ENCODE measurements around the gene NOD1.

DNA sequence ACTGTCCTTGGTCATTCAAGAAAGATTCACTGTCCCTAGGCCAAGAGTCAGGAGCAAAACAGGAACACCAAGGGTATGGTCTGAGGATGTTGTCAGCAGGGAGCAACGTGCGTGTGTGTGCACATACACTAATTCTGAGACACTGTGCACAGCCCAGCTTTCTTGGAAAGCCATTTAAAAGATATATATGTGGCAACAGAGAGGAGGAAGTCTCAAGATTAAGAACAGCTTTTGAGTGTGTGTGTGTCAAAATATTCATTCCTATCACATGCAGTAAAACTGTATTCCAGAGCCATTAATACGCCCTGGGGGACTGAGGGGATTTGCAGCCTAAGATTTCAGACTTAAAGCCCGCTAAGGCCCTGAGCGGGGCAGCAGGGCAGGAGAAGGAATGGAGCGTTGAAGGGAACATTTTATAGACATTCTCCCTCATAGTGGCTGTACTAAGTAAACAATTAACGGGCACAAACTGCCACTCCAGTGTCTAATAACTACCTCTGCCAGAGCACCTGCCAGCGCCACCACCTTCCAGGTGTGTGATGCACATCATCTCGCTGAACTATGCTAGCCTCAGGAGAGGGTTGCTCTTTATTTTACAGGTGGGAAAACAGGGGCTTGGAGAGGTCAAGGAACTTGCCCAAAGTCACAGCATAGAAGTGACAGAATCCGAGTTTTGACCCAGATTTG, 2.0 kb downstream of the NOD1 start:
- TF ChIP-seq, protein P1, sequence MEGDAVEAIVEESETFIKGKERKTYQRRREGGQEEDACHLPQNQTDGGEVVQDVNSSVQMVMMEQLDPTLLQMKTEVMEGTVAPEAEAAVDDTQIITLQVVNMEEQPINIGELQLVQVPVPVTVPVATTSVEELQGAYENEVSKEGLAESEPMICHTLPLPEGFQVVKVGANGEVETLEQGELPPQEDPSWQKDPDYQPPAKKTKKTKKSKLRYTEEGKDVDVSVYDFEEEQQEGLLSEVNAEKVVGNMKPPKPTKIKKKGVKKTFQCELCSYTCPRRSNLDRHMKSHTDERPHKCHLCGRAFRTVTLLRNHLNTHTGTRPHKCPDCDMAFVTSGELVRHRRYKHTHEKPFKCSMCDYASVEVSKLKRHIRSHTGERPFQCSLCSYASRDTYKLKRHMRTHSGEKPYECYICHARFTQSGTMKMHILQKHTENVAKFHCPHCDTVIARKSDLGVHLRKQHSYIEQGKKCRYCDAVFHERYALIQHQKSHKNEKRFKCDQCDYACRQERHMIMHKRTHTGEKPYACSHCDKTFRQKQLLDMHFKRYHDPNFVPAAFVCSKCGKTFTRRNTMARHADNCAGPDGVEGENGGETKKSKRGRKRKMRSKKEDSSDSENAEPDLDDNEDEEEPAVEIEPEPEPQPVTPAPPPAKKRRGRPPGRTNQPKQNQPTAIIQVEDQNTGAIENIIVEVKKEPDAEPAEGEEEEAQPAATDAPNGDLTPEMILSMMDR (IDR thresholded peaks at IDR 0.05) = no peak
- no peak for TF ChIP-seq POLR2A (IDR thresholded peaks at IDR 0.05)
